Raji (cell line): ENCODE results near the gene FOXN1.

Source experiments
- POLR2A ChIP-seq: IDR thresholded peaks from 2 replicates; pipeline ENCODE4 v1.6.1; 2011; ENCODE audit warnings: low read depth, low read length, control low read depth; ENCODE audit not compliant: insufficient read depth

Gene FOXN1

GRCh38 chr17:28474111-28474531, 32.0 kb upstream of the FOXN1 start:
- TF ChIP-seq POLR2A = no peak

- no peak for TF ChIP-seq POLR2A
Observed at GRCh38 chr17:28475151-28475900, 30.8 kb upstream of the FOXN1 start.

GRCh38 chr17:28476076-28476865, 29.9 kb upstream of the FOXN1 start:
- no peak for TF ChIP-seq POLR2A

DNA sequence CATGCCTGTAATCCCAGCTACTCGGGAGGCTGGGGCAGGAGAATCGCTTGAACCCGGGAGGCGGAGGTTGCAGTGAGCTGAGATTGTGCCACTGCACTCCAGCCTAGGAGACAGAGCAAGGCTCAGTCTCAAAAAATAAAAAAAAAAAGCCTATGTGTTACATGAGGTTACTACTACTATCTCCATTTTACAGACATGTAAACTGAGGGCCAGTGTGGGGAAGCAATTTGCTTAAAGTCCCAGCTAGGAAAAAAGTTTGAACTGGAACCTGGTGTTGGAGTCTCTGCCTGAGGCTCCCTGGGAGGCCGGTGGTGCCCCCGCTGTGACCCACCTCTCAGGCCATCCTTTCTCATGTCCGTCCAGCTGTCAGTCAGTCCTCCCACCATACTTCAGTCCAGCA, 28.2 kb upstream of the FOXN1 start:
- TF ChIP-seq POLR2A = no peak

- TF ChIP-seq POLR2A = no peak
Observed at GRCh38 chr17:28478712-28479615, 27.2 kb upstream of the FOXN1 start.

DNA sequence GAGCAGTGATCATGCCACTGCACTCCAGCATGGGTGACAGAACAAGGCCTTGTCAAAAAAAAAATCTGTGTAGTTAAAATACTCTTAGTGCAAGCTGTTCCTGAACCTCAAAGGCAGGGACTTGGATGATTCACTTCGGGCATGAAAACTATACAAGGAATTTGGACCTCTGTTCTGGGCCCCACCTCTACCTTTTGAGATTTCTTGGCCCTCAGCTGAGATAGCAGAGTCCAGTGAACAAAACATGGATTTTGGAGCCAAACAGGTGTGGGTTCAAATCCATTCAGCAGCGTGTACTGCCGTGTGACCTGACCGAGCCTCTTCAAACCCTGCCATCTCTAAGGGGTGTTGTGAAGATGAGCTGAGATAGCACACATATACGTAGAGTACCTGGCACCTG, 25.9 kb upstream of the FOXN1 start:
- no peak for TF ChIP-seq POLR2A

GRCh38 chr17:28480799-28481571, 25.2 kb upstream of the FOXN1 start:
- no peak for TF ChIP-seq POLR2A

GRCh38 chr17:28482551-28483199, 23.5 kb upstream of the FOXN1 start:
- no peak for TF ChIP-seq POLR2A

- TF ChIP-seq POLR2A = no peak
Observed at GRCh38 chr17:28484296-28484695, 21.9 kb upstream of the FOXN1 start.

DNA sequence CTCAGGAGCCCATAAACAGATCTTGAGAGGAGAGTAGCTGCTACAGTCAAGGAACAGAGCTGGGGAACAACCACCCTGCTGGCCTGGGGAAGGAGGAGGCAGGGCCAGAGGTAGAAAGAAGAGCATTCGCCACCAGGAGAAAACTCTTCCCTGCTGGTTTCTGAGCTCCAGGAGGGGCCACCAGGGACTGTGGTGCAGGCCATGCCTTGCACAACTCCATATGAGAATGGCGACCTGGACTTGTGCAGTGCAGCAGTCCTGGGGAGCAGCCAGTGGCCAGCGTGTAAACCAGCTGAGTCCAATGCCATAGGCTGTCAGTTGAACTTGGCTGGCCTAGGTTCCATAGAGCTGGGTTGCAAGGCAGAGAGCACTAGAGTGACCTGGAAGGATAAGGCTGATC, 21.1 kb upstream of the FOXN1 start:
- no peak for TF ChIP-seq POLR2A

- TF ChIP-seq POLR2A = no peak
Observed at GRCh38 chr17:28487881-28488532, 18.1 kb upstream of the FOXN1 start.

DNA sequence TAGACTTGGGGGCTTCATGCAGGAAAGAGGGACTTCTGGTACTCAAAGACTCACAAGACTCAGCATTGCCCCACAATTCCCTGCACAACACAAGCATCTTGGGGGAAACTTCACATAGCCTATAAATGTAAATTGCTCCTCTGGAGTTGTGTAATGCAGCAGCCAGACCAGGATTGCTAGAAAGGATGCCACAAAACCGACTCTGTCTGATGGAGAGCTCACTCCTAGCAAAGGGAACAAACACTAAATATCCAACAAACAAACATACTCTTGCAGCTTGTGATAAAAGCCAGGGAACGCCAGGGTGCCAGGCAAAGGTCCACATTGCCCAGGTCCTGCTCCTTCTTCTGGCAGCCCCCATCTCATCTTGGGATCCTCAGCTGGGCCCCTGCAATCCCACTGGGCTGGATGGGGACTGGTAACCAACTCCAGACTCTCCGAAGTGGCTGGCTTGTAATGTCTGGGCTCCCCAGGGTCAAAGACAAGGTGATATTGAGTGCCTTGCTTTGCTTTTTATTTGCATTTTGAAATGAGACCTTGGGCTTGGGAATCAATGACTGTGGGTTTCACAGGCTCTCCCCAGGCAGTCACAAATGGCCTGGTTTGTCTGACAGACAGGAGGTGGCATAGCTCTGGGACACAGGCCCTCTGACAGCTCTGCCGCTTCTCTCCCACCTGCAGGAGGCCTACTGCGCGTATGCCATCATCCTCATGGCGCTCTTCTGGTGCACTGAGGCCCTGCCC, 17.4 kb upstream of the FOXN1 start:
- TF ChIP-seq POLR2A = no peak

GRCh38 chr17:28491286-28491685, 14.9 kb upstream of the FOXN1 start:
- TF ChIP-seq POLR2A = no peak

- TF ChIP-seq POLR2A = no peak
Observed at GRCh38 chr17:28491860-28492259, 14.3 kb upstream of the FOXN1 start.
